ENCODE measurements around the gene UBE2N.
"Not testable (repeated sequence)": the region's sequence is repeated elsewhere in the genome, so short reads cannot be mapped to it uniquely, and the experiment has no call there.

GRCh38 chr12:93381976-93382437 lies 59.7 kb downstream of the UBE2N start:
- TF ChIP-seq, protein P1, sequence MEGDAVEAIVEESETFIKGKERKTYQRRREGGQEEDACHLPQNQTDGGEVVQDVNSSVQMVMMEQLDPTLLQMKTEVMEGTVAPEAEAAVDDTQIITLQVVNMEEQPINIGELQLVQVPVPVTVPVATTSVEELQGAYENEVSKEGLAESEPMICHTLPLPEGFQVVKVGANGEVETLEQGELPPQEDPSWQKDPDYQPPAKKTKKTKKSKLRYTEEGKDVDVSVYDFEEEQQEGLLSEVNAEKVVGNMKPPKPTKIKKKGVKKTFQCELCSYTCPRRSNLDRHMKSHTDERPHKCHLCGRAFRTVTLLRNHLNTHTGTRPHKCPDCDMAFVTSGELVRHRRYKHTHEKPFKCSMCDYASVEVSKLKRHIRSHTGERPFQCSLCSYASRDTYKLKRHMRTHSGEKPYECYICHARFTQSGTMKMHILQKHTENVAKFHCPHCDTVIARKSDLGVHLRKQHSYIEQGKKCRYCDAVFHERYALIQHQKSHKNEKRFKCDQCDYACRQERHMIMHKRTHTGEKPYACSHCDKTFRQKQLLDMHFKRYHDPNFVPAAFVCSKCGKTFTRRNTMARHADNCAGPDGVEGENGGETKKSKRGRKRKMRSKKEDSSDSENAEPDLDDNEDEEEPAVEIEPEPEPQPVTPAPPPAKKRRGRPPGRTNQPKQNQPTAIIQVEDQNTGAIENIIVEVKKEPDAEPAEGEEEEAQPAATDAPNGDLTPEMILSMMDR (IDR thresholded peaks at IDR 0.05; ENCODE audit: control extremely low read depth in 1 of 3, insufficient read depth in 1 of 3, low read depth in 1 of 3, low read length in 3 of 3): not testable (repeated sequence)
- not testable (repeated sequence) for TF ChIP-seq USF2 (IDR thresholded peaks at IDR 0.05; ENCODE audit: low read length); RBBP5 (IDR thresholded peaks at IDR 0.05; ENCODE audit: borderline replicate concordance, low read depth, low read length); EGR1 (IDR thresholded peaks at IDR 0.05; ENCODE audit: borderline replicate concordance, low read depth, low read length); CBX5 (IDR thresholded peaks at IDR 0.05; ENCODE audit: low read depth, low read length)
